ENCODE results near the gene CCDC87.
"Not testable (repeated sequence)": the region's sequence is repeated elsewhere in the genome, so short reads cannot be mapped to it uniquely, and the experiment has no call there.

The CCDC87 gene

DNA sequence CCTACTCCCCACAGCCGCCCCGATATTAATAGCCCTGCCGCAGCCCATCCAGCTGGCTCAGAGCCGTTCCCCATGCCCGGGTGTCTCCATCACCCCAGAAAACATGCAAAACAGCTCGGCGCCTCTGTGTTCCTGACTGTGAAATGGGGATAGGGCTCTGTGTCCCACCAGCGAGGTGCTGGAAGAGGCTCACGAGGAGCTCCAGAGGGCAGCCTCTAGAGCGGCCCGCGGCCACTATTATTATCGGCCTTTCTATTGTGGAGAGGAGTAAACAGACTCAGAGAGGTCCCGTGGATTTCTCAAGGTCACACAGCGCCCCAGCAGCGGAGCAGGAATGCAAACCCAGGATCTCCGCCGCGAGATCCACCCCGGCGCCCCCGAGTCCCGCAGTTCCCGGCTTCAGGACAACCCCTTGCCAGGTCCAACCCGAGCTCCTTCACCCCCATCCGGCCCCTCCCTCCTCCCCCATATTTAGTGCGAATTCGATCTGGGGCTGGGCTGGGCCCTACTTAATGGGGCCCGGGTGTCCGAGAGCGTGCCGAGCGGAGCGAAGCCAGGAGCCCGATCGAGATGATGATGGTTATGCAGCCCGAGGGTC is 46.4 kb downstream of the CCDC87 start, which contains the start of gene ACTN3:
Gene ACTN3, plus strand, starts transcription at position 536 of the 598 bp plus-strand sequence. Its CDS starts 35 bp downstream, at position 571.
- H3K36me3 ChIP-seq (ENCODE audit: insufficient read depth, low read length), result no peaks in the 10 kb centered on the region
- peaks cover 29% of the 10 kb centered on the region for H3K4me1 ChIP-seq (ENCODE audit: insufficient read depth, low read length)
- peak within 1 kb of the TSS; percentile 86 for H3K9ac ChIP-seq (ENCODE audit: low read depth, low read length)
- H3K9me3 ChIP-seq (ENCODE audit: control insufficient read depth, insufficient read depth, low read length), result no peaks in the 10 kb centered on the region

DNA sequence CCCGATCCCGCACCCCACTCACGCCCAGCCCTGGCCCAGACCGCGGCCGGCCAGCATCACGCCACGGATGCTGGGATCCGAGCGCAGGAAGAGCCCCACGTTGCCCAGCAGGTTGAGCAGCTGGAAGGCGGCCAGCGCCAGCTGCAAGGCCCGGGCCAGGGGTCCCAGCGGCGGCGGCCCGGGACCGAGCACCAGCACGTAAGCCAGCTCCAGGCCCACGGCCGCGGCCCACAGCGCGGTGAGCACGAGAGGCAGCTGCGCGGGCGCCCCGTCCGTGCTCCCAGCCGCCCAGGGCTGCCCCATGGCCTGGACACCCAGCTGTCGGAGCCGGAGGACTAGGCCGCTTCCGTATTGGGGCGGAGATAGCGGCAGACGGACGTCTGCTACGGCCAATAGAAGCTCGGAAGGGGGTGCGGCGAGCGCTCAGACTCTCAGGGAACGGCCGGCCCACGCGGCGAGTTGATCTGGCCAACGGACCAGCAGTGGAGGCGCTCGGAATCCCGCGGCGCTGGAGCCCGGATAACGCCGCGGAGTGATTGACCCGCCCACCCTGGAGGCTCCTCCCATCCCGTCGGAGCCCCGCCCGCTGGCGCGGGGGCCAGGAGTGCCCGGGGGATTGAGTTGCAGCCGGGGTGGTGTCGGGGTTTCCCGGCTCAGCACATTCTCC is 47.0 kb downstream of the CCDC87 start, which contains the start of gene ZDHHC24:
Gene ZDHHC24, minus strand, starts transcription at position 348 of the 667 bp plus-strand sequence. Its CDS starts 45 bp downstream, at position 303.
- H3K9me3 ChIP-seq (ENCODE audit: control insufficient read depth, insufficient read depth, low read length), result no peaks in the 10 kb centered on the region
- peaks cover 29% of the 10 kb centered on the region for H3K4me1 ChIP-seq (ENCODE audit: insufficient read depth, low read length)
- peak within 1 kb of the TSS; percentile 86 for H3K9ac ChIP-seq (ENCODE audit: low read depth, low read length)
- H3K36me3 ChIP-seq (ENCODE audit: insufficient read depth, low read length), result no peaks in the 10 kb centered on the region

DNA sequence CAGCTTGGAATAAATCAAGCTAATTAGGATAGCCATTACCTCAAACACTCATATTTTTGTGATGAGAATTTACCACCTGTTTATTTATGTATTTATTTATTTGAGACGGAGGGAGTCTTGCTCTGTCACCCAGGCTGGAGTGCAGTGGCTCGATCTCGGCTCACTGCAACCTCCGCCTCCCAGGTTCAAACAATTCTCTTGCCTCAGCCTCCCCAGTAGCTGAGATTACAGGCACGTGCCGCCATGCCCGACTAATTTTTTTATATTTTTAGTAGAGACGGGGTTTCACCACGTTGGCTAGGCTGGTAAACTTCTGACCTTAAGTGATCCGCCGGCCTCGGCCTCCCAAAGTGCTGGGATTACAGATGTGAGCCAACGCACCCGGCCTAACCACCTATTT is 47.9 kb downstream of the CCDC87 start:
- not testable (repeated sequence) for H3K9me3 ChIP-seq (ENCODE audit: control insufficient read depth, insufficient read depth, low read length); H3K36me3 ChIP-seq (ENCODE audit: insufficient read depth, low read length)
- peaks cover 29% of the 10 kb centered on the region for H3K4me1 ChIP-seq (ENCODE audit: insufficient read depth, low read length)
- H3K9ac ChIP-seq (ENCODE audit: low read depth, low read length), result peak overlapping the region; percentile 86

DNA sequence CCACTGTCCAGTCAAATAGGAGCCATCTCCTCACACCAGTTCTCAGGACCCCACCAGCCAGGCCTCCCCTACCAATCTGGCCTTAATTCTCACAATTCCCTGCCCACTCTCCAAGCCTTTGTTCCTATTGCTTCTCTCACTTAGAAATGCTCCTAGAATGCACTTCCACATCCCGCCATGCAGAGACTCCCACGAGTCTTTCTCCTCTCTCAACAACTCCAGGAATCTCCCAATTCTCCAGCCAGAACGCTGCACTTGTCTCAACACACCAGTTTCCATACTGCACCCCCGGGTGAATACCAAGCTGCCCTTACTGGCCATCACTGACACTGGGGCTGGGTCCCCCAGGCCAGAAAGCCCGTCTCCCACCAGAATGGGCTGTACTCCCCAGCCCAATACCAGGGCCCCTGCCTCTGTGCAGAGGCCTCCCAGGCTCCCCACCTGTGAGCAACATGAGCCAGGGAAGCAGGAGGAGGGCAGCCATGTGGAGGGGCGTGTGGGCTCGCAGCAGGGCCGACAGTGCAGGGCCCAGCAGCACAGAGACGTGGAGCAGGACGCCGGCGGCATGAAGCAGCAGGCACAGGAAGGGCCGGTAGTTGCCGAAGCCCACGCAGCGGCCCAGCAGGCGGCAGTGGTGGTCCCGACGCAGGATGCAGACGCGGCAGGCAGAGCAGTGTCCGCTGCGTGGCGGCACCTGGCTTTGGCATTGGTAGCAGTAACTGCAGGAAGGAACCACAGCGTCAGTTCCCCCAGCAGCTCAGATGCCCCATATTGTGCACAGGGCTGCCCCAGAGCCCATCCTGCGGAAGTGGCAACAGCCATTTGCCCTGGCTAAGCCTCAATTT is 49.4 kb downstream of the CCDC87 start:
- Histone ChIP-seq H3K9me3 (ENCODE audit: control insufficient read depth, insufficient read depth, low read length) (no peaks in the 10 kb centered on the region), H3K4me1 (ENCODE audit: insufficient read depth, low read length) (peaks cover 22% of the 10 kb centered on the region), H3K36me3 (ENCODE audit: insufficient read depth, low read length) (no peaks in the 10 kb centered on the region), H3K9ac (ENCODE audit: low read depth, low read length) (peak overlapping the region; percentile 34)

DNA sequence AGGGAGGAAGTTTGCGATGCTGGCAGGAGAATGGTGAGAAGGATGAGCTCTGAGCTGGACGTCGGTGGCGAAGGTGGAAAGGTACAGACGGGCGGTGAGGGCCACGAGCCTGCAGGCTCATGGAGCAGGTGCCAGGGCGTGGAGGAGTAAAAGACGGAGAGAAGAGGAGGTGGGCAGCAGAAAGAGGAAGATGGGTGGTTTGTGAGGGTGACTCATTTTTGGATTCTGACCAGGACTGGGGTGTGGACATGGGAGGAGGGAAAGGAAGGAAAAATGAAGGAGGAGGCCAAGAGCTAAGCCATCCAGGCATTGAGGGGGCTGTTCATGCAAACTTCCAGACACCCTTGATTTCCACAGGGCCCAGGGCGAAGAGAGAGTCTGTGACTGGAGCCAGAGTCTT is 50.5 kb downstream of the CCDC87 start:
- no peaks in the 10 kb centered on the region for H3K9me3 ChIP-seq (ENCODE audit: control insufficient read depth, insufficient read depth, low read length)
- H3K4me1 ChIP-seq (ENCODE audit: insufficient read depth, low read length), result peaks cover 14% of the 10 kb centered on the region
- H3K9ac ChIP-seq (ENCODE audit: low read depth, low read length), result no peak overlapping the region
- H3K36me3 ChIP-seq (ENCODE audit: insufficient read depth, low read length), result no peaks in the 10 kb centered on the region

DNA sequence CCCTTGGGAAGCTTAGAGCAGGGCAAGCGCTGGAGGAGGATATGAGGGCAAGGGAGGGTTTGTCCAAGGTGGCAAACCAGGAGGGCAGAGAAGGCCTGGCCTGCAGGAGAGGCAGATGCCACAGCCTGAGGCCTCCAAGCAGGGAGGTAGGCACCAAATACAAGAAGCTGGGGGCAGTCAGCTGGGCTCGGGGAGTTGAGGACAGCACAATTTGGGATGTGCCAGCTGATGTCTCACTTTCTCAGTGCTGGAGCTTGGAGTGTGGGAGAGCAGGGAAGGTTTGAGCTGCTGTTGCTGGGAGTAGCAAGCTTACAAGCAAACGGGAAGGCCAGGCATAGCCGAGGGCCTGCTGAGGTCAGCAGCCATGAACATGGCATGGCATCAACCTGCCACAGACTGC is 51.0 kb downstream of the CCDC87 start:
- H3K9ac ChIP-seq (ENCODE audit: low read depth, low read length), result no peak overlapping the region
- H3K36me3 ChIP-seq (ENCODE audit: insufficient read depth, low read length), result no peaks in the 10 kb centered on the region
- H3K9me3 ChIP-seq (ENCODE audit: control insufficient read depth, insufficient read depth, low read length), result no peaks in the 10 kb centered on the region
- peaks cover 11% of the 10 kb centered on the region for H3K4me1 ChIP-seq (ENCODE audit: insufficient read depth, low read length)

DNA sequence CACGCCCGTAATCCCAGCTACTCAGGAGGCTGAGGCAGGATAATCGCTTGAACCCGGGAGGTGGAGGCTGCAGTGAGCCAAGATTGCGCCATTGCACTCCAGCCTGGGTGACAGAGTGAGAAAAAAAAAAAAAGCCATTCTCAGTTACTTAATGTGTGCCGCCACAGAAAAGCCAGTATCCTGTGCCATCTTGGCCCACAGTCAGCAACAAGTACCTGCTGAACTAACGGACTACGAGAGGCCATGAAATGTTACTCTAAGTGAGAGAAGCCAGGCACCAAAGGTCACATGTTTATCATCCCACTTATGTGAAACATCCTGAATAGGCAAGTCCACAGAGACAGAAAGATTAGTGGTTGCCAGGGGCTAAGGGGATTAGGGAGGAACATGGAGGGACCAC is 52.3 kb downstream of the CCDC87 start:
- not testable (repeated sequence) for H3K9me3 ChIP-seq (ENCODE audit: control insufficient read depth, insufficient read depth, low read length); H3K9ac ChIP-seq (ENCODE audit: low read depth, low read length); H3K36me3 ChIP-seq (ENCODE audit: insufficient read depth, low read length)
- peaks cover 11% of the 10 kb centered on the region for H3K4me1 ChIP-seq (ENCODE audit: insufficient read depth, low read length)
